GM21515 (cell line): ENCODE data around the gene STK4.

Source experiments
- ATAC-seq: cut with Tn5 transposase; IDR thresholded peaks from one replicate; pipeline ENCODE4 v1.9.1; 2021; ENCODE audit not compliant: unreplicated experiment

The STK4 gene

GRCh38 chr20:44966030-44966961 lies at the start of gene STK4:
Gene STK4, plus strand, starts transcription at chr20:44966512. Its CDS starts 57 bp downstream, at chr20:44966569.
- peak; percentile 56 for ATAC-seq

- ATAC-seq, result no peak
These were observed 49.7 kb upstream of the STK4 start for GRCh38 chr20:44916586-44916985.

GRCh38 chr20:44917399-44917798 lies 48.9 kb upstream of the STK4 start:
- ATAC-seq, result no peak

GRCh38 chr20:44918342-44918741 lies 48.0 kb upstream of the STK4 start:
- ATAC-seq, result no peak

- no peak for ATAC-seq
These were observed 47.6 kb upstream of the STK4 start for GRCh38 chr20:44918761-44919160.

GRCh38 chr20:44921447-44921846 lies 44.9 kb upstream of the STK4 start:
- ATAC-seq, result no peak

- no peak for ATAC-seq
These were observed 41.8 kb upstream of the STK4 start for GRCh38 chr20:44924541-44924940.

GRCh38 chr20:44928595-44928994 lies 37.7 kb upstream of the STK4 start:
- no peak for ATAC-seq

GRCh38 chr20:44930517-44931168 lies 35.7 kb upstream of the STK4 start:
- no peak for ATAC-seq

- ATAC-seq, result no peak
These were observed 34.4 kb upstream of the STK4 start for GRCh38 chr20:44931911-44932310.

- no peak for ATAC-seq
These were observed 33.4 kb upstream of the STK4 start for GRCh38 chr20:44932916-44933315.

- no peak for ATAC-seq
These were observed 29.8 kb upstream of the STK4 start for GRCh38 chr20:44936510-44936909.

- no peak for ATAC-seq
These were observed 27.7 kb upstream of the STK4 start for GRCh38 chr20:44938637-44939036.

GRCh38 chr20:44941120-44941691 lies 25.1 kb upstream of the STK4 start:
- ATAC-seq, result no peak

- no peak for ATAC-seq
These were observed 23.9 kb upstream of the STK4 start for GRCh38 chr20:44942264-44942973.

- no peak for ATAC-seq
These were observed 22.5 kb upstream of the STK4 start for GRCh38 chr20:44943828-44944227.

- ATAC-seq, result no peak
These were observed 21.1 kb upstream of the STK4 start for GRCh38 chr20:44945261-44945660.

GRCh38 chr20:44946271-44946852 lies 19.9 kb upstream of the STK4 start:
- ATAC-seq, result no peak

- no peak for ATAC-seq
These were observed 18.2 kb upstream of the STK4 start for GRCh38 chr20:44948107-44948506.

GRCh38 chr20:44948513-44948912 lies 17.8 kb upstream of the STK4 start:
- no peak for ATAC-seq

GRCh38 chr20:44950368-44950767 lies 15.9 kb upstream of the STK4 start:
- no peak for ATAC-seq
